Calu3 (cell line): ENCODE measurements around the gene FAM47B. TPM values are rescaled to one million over a fixed set of nuclear protein-coding genes. Genes with fewer than 3 reads are reported as not detected.

Experiments
- BruUV-seq: library from RNA; stranded (reverse); fragments of 400-500 nt; replicated peaks from 2 replicates; lab custom pipeline; 2021; lab: Mats Ljungman, UMichigan
- CTCF ChIA-PET: fragments of 300-600 bp; sonication (Branson Sonifier 250); formaldehyde crosslinking; loops from one replicate; lab custom pipeline; 2022; ENCODE audit warnings: antibody characterized with exemption; lab: Charles Lee
- DNase-seq: peaks from one replicate; pipeline ENCODE4 v3.0.0; 2022
- H3K27ac Mint-ChIP-seq: one replicate; pipeline ENCODE4 v1.8.0; 2022; ENCODE audit warnings: mixed read lengths; ENCODE audit not compliant: unreplicated experiment
- H3K27me3 Mint-ChIP-seq: one replicate; pipeline ENCODE4 v1.8.0; 2022; ENCODE audit warnings: mixed read lengths; ENCODE audit not compliant: unreplicated experiment
- H3K36me3 Mint-ChIP-seq: one replicate; pipeline ENCODE4 v1.8.0; 2022; ENCODE audit warnings: mild to moderate bottlenecking, moderate library complexity, mixed read lengths; ENCODE audit not compliant: insufficient read depth, unreplicated experiment
- H3K4me1 Mint-ChIP-seq: one replicate; pipeline ENCODE4 v1.8.0; 2022; ENCODE audit warnings: mild to moderate bottlenecking, low read depth, mixed read lengths; ENCODE audit not compliant: unreplicated experiment
- H3K4me3 Mint-ChIP-seq: one replicate; pipeline ENCODE4 v1.8.0; 2022; ENCODE audit warnings: mild to moderate bottlenecking, low read depth, moderate library complexity, mixed read lengths; ENCODE audit not compliant: unreplicated experiment
- H3K9me3 Mint-ChIP-seq: one replicate; pipeline ENCODE4 v1.8.0; 2022; ENCODE audit warnings: low read depth, mixed read lengths; ENCODE audit not compliant: unreplicated experiment
- intact Hi-C: fragments of 100-400 bp; cut with micrococcal nuclease; formaldehyde crosslinking; loops from one replicate; pipeline ENCODE4 v1.10.0; 2022; ENCODE audit not compliant: unreplicated experiment
- total RNA-seq: library from RNA; stranded (reverse); gene quantifications from 2 replicates; pipeline ENCODE4 v1.2.3, GENCODE V29; 2022
- TF ChIP-seq, protein P1 (sequence below): fragments of 200-600 bp; IDR thresholded peaks from one replicate; pipeline ENCODE4 v1.8.0; 2022; ENCODE audit warnings: antibody characterized with exemption; ENCODE audit not compliant: unreplicated experiment

Gene FAM47B
- total RNA-seq, 1 experiment from 2014 or later = not detected

GRCh38 chrX:34903316-34903715, 39.3 kb upstream of the FAM47B start:
- Mint-ChIP-seq H3K27ac (no peak overlapping the region), H3K36me3 (no peaks in the 10 kb centered on the region), H3K4me1 (no peaks in the 10 kb centered on the region), H3K4me3 (no peak overlapping the region), H3K9me3 (peaks cover 3% of the 10 kb centered on the region), H3K27me3 (no peaks in the 10 kb centered on the region)
- TF ChIP-seq, protein P1, sequence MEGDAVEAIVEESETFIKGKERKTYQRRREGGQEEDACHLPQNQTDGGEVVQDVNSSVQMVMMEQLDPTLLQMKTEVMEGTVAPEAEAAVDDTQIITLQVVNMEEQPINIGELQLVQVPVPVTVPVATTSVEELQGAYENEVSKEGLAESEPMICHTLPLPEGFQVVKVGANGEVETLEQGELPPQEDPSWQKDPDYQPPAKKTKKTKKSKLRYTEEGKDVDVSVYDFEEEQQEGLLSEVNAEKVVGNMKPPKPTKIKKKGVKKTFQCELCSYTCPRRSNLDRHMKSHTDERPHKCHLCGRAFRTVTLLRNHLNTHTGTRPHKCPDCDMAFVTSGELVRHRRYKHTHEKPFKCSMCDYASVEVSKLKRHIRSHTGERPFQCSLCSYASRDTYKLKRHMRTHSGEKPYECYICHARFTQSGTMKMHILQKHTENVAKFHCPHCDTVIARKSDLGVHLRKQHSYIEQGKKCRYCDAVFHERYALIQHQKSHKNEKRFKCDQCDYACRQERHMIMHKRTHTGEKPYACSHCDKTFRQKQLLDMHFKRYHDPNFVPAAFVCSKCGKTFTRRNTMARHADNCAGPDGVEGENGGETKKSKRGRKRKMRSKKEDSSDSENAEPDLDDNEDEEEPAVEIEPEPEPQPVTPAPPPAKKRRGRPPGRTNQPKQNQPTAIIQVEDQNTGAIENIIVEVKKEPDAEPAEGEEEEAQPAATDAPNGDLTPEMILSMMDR = no peak
- BruUV-seq = no TSS peak
- intact Hi-C loops = no loop called here
- CTCF ChIA-PET = no interaction called here
- no peak for DNase-seq

DNA sequence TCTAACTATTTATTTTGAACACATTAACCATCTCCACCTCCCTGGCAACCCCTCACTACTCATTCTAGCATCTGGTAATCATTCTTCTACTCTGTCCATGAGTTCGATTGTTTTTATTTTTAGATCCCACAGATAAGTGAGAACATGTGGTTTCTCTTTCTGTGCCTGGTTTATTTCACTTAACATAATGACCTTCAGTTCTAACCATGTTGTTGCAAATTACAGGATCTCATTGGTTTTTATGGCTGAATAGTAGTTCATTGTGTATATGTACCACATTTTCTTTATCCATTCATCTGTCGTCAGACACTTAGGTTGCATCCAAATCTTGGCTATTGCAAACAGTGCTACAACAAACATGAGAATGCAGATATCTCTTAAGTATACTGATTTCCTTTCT, 33.4 kb upstream of the FAM47B start:
- Mint-ChIP-seq H3K9me3 (peaks cover 5% of the 10 kb centered on the region), H3K36me3 (no peaks in the 10 kb centered on the region), H3K27ac (no peak overlapping the region), H3K27me3 (no peaks in the 10 kb centered on the region), H3K4me1 (no peaks in the 10 kb centered on the region), H3K4me3 (no peak overlapping the region)
- intact Hi-C loops = no loop called here
- no peak for DNase-seq
- no TSS peak for BruUV-seq
- TF ChIP-seq, protein P1 = no peak
- CTCF ChIA-PET = no interaction called here

GRCh38 chrX:34915463-34916225, 27.0 kb upstream of the FAM47B start:
- Mint-ChIP-seq H3K36me3 (no peaks in the 10 kb centered on the region), H3K4me3 (peak overlapping the region; percentile 19), H3K4me1 (peaks cover 31% of the 10 kb centered on the region), H3K27ac (peak overlapping the region; percentile 31), H3K9me3 (no peaks in the 10 kb centered on the region), H3K27me3 (no peaks in the 10 kb centered on the region)
- BruUV-seq = no TSS peak
- intact Hi-C loops = loop anchor here (5.0 to 10.0 kb wide), 8 partner anchors 179 to 1952 kb away; no protein-coding TSS in a partner anchor
- TF ChIP-seq, protein P1 = no peak
- DNase-seq = no peak
- CTCF ChIA-PET = no interaction called here

GRCh38 chrX:34917146-34917545, 25.4 kb upstream of the FAM47B start:
- intact Hi-C loops = loop anchor here (5.0 to 10.0 kb wide), 8 partner anchors 178 to 1950 kb away; no protein-coding TSS in a partner anchor
- H3K4me3 Mint-ChIP-seq = peak overlapping the region; percentile 26
- H3K36me3 Mint-ChIP-seq = no peaks in the 10 kb centered on the region
- H3K27me3 Mint-ChIP-seq = no peaks in the 10 kb centered on the region
- BruUV-seq = no TSS peak
- TF ChIP-seq, protein P1 = no peak
- DNase-seq = no peak
- CTCF ChIA-PET = no interaction called here
- peak overlapping the region; percentile 42 for H3K27ac Mint-ChIP-seq
- H3K4me1 Mint-ChIP-seq = peaks cover 31% of the 10 kb centered on the region
- no peaks in the 10 kb centered on the region for H3K9me3 Mint-ChIP-seq
